HepG2 (cell line): ENCODE results near the gene NCOA1. TPM values are rescaled to one million over a fixed set of nuclear protein-coding genes. Genes with fewer than 3 reads are reported as not detected.

Experiments
- ARID3A ChIP-seq: IDR thresholded peaks from 2 replicates; pipeline ENCODE4 v1.6.1; 2012; ENCODE audit warnings: low read depth, low read length, improper control_type of control experiment
- BHLHE40 ChIP-seq: IDR thresholded peaks from 2 replicates; pipeline ENCODE4 v1.6.1; 2011; ENCODE audit warnings: low read length, improper control_type of control experiment
- CBX2 ChIP-seq, 2 experiments: fragments of 200-600 bp in 1 of 2; sonication (generic); formaldehyde crosslinking in 1 of 2; IDR thresholded peaks; 2 replicates each; pipeline versions ENCODE4 v1.7.0 to v1.8.1; 2018 to 2022; ENCODE audit warnings: low read depth in 2 of 2, low read length in 1 of 2, mild to moderate bottlenecking in 1 of 2, missing genetic modification reagents in 1 of 2
- CHD4 ChIP-seq: fragments of 200-600 bp; sonication (generic); IDR thresholded peaks from 2 replicates; pipeline ENCODE4 v1.7.0; 2017; ENCODE audit warnings: mild to moderate bottlenecking, low read length, borderline replicate concordance
- FOXP4 ChIP-seq: sonication (generic); formaldehyde crosslinking; IDR thresholded peaks from 2 replicates; pipeline ENCODE4 v1.4.0; 2020; ENCODE audit warnings: missing genetic modification reagents
- KIAA2018 ChIP-seq: sonication (generic); formaldehyde crosslinking; IDR thresholded peaks from 2 replicates; pipeline ENCODE4 v1.5.0; 2020; ENCODE audit warnings: mild to moderate bottlenecking, missing genetic modification reagents, borderline replicate concordance
- TEF ChIP-seq: sonication (generic); formaldehyde crosslinking; IDR thresholded peaks from 2 replicates; pipeline ENCODE4 v1.5.0; 2020; ENCODE audit warnings: missing genetic modification reagents
- ZGPAT ChIP-seq: IDR thresholded peaks from 2 replicates; pipeline ENCODE4 v1.6.1; 2016; ENCODE audit warnings: mild to moderate bottlenecking
- polyA plus RNA-seq, 8 experiments: library from polyadenylated mRNA; depleted of rRNA in 3 of 8; stranded (reverse) in 7 of 8; unstranded in 1 of 8; fragments of >200 nt; fragmentation: Illumina TruSeq in 4 of 8; extraction: Trizol in 4 of 8; gene quantifications; 2 replicates each; pipeline versions ENCODE4 v1.2.1 to v1.2.3, GENCODE V29; 2011 to 2016; ENCODE audit warnings: low read depth in 4 of 8, missing spikeins in 1 of 8, mixed read lengths in 1 of 8; ENCODE audit not compliant: insufficient read depth in 1 of 8
- total RNA-seq, 5 experiments: library from RNA; depleted of rRNA; stranded (reverse); fragments of >200 nt; fragmentation: Illumina TruSeq; extraction: Trizol; gene quantifications; 2 replicates each; pipeline ENCODE4 v1.2.3, GENCODE V29; 2016; ENCODE audit warnings: low read depth in 1 of 5

The NCOA1 gene
- total and polyA plus RNA-seq, 2 of the 13 experiments (the other 11 are each of a cell fraction or from before 2014, with no cell fraction given): 10.0 to 10.4 TPM

GRCh38 chr2:24521162-24521857 lies 30.3 kb downstream of the NCOA1 start (continued):
- TF ChIP-seq KIAA2018 (CRISPR knock-in tag) (no peak), CBX2 (IDR thresholded peaks at IDR 0.05; ENCODE audit: low read depth, low read length) (no peak), CBX2 (CRISPR knock-in tag; IDR thresholded peaks at IDR 0.05; ENCODE audit: low read depth) (no peak), CHD4 (no peak), TEF (CRISPR knock-in tag) (no peak), BHLHE40 (no peak), ARID3A (no peak), ZGPAT (CRISPR knock-in tag) (no peak), FOXP4 (CRISPR knock-in tag) (no peak)
